Psoas muscle (tissue), 8 donors: Measurements from ENCODE around the gene PTPN14. TPM values are rescaled to one million over a fixed set of nuclear protein-coding genes. Genes with fewer than 3 reads are reported as not detected.

Experiments
- ATAC-seq, 4 donors: fragments of 200-7000 bp; cut with Tn5 transposase; one replicate each; pipeline ENCODE4 v1.9.1; 2020; ENCODE audit warnings: moderate library complexity in 3 of 4, mild to moderate bottlenecking in 2 of 4
- DNase-seq, 2 donors: peaks; one replicate each; pipeline ENCODE4 v3.0.0-alpha.2; 2020
- H3K27ac ChIP-seq: fragments of 200-600 bp; one replicate; pipeline ENCODE4 v1.8.0; 2022
- H3K27me3 ChIP-seq, 3 donors: fragments of 200-600 bp in 1 of 3; one replicate each; pipeline versions ENCODE4 v1.6.1 to v1.8.0; 2013 to 2022; ENCODE audit warnings: low read length in 2 of 3, mild to moderate bottlenecking in 2 of 3, moderate library complexity in 1 of 3; ENCODE audit not compliant: insufficient read depth in 3 of 3
- H3K36me3 ChIP-seq, 2 donors: fragments of 200-600 bp in 1 of 2; one replicate each; pipeline versions ENCODE4 v1.6.1 to v1.8.0; 2013 to 2022; ENCODE audit warnings: low read depth in 1 of 2, mild to moderate bottlenecking in 1 of 2, moderate library complexity in 1 of 2; ENCODE audit not compliant: insufficient read depth in 1 of 2
- H3K4me1 ChIP-seq: fragments of 200-600 bp; one replicate; pipeline ENCODE4 v1.8.0; 2022
- H3K4me3 ChIP-seq: fragments of 200-600 bp; one replicate; pipeline ENCODE4 v1.8.0; 2022; ENCODE audit warnings: mild to moderate bottlenecking
- H3K9me3 ChIP-seq: fragments of 200-600 bp; one replicate; pipeline ENCODE4 v1.8.0; 2022
- CTCF ChIP-seq: fragments of 200-600 bp; IDR thresholded peaks from one replicate; pipeline ENCODE4 v1.8.0; 2022; ENCODE audit warnings: antibody characterized with exemption
- WGBS, 3 donors: extraction: QIAGEN DNeasy Blood & Tissue Kit; methylation state at CpG; one replicate each; pipeline versions ENCODE4 v1.1.6 to v1.1.7; 2013; 5-methylcytosine and 5-hydroxymethylcytosine counted together
- intact Hi-C, 2 donors: fragments of 100-400 bp; cut with DNase I; formaldehyde crosslinking; loops; one replicate each; pipeline versions ENCODE4 v1.11.0 to v1.14.2; 2022
- polyA plus RNA-seq, 3 donors: library from polyadenylated mRNA; stranded (reverse); fragments of 200-250 nt; gene quantifications; one replicate each; pipeline ENCODE4 v1.2.3, GENCODE V29; 2013
- total RNA-seq, 4 donors: library from RNA; stranded (reverse); fragmentation: NEBNext Ultra II Directional in 2 of 4; extraction: Animal tissue kit (Norgen Biotek cat#: 25700) in 2 of 4; gene quantifications; one replicate each; pipeline versions ENCODE4 v1.2.1 to v1.2.4, GENCODE V29; 2021 to 2023
- donor health status: healthy with polysubstance abuse.
- donor health status: DM: no; HTN: no; CAD: no; lungs with moderate emphysema.
- donor health status: Bipolar disorder and iron deficiency.
- donor health status: healthy.
- donor health status: DM: yes; HTN: yes; CAD: no.
- donor health status: DM: no; HTN: no; CAD: no.
- donor health status: DM: no; HTN: no; CAD: no.
- donor health status: DM: yes; HTN: yes; CAD: no.

PTPN14 gene
- total and polyA plus RNA-seq, 7 donors: 7.2 to 106 (median 50.8) TPM

- DNase-seq: no peak
- 57 to 65% (median 62%) methylated on average over 4 of the region's 4 CpGs for whole genome bisulfite sequencing, 3 donors
- Histone ChIP-seq H3K27me3 (no peaks in the 10 kb centered on the region), H3K27ac (peak overlapping the region; percentile 65), H3K4me1 (peaks cover 27% of the 10 kb centered on the region), H3K4me3 (no peak overlapping the region), H3K36me3 (peaks cover 0 to 42% of the 10 kb centered on the region in 2 donors), H3K9me3 (no peaks in the 10 kb centered on the region)
- TF ChIP-seq CTCF: no peak
- ATAC-seq: peak in 3 of 4 donors; percentile 25 to 53 (median 26)
- intact Hi-C loops: loop anchor here (5.0 kb wide), 1 partner anchor 35 kb away; the partner anchor contains the start of gene SMYD2 (in 2 of the 2)
Measured at GRCh38 chr1:214317300-214317699, 234.1 kb downstream of the PTPN14 start.

GRCh38 chr1:214316593-214316992 lies 234.8 kb downstream of the PTPN14 start:
- intact Hi-C loops: loop anchor here (5.0 kb wide), 1 partner anchor 34 kb away; the partner anchor contains the start of gene SMYD2 (in 2 of the 2)
- 40 to 57% (median 48%) methylated on average over 5 of the region's 5 CpGs for WGBS, 3 donors
- peak; percentile 83 to 86 (median 84) for ATAC-seq

GRCh38 chr1:214314178-214314843 lies 237.1 kb downstream of the PTPN14 start:
- Histone ChIP-seq H3K9me3 (no peaks in the 10 kb centered on the region), H3K4me1 (peaks cover 44% of the 10 kb centered on the region)
- TF ChIP-seq CTCF: no peak

More at GRCh38 chr1:214316593-214316992, 234.8 kb downstream of the PTPN14 start:
- H3K9me3 ChIP-seq: no peaks in the 10 kb centered on the region
- peaks cover 0 to 37% of the 10 kb centered on the region in 2 donors for H3K36me3 ChIP-seq
- no peak overlapping the region for H3K4me3 ChIP-seq
- peak overlapping the region; percentile 65 for H3K27ac ChIP-seq
- no peaks in the 10 kb centered on the region for H3K27me3 ChIP-seq
- no peak for TF ChIP-seq CTCF
- DNase-seq: no peak
- H3K4me1 ChIP-seq: peaks cover 34% of the 10 kb centered on the region

GRCh38 chr1:214312530-214313051 lies 238.8 kb downstream of the PTPN14 start:
- Histone ChIP-seq H3K4me3 (no peak overlapping the region), H3K9me3 (no peaks in the 10 kb centered on the region), H3K27me3 (no peaks in the 10 kb centered on the region), H3K4me1 (peaks cover 42% of the 10 kb centered on the region), H3K36me3 (no peaks in the 10 kb centered on the region), H3K27ac (peak overlapping the region; percentile 65)
- intact Hi-C loops: no loop called here
- no peak for TF ChIP-seq CTCF
- ATAC-seq: peak; percentile 61 to 78 (median 67)
- WGBS, 3 donors: 59 to 83% (median 61%) methylated on average over 10 of the region's 10 CpGs
- DNase-seq: no peak

More at GRCh38 chr1:214314178-214314843, 237.1 kb downstream of the PTPN14 start:
- H3K27ac ChIP-seq: no peak overlapping the region
- no peak overlapping the region for H3K4me3 ChIP-seq
- ATAC-seq: no peak
- no peak for DNase-seq
- peaks cover 0 to 14% of the 10 kb centered on the region in 2 donors for H3K36me3 ChIP-seq
- 83 to 86% (median 83%) methylated on average over 5 of the region's 5 CpGs for WGBS, 3 donors
- intact Hi-C loops: no loop called here
- no peaks in the 10 kb centered on the region for H3K27me3 ChIP-seq
